Stomach smooth muscle (tissue), 2 donors: Measurements from ENCODE around the gene RAPGEF1.
A peak's percentile ranks its signal among the peaks of the same experiment; 100 is the strongest.

ENCODE experiments used
- H3K27ac ChIP-seq: one replicate; pipeline ENCODE4 v1.7.0; 2013; ENCODE audit warnings: mild to moderate bottlenecking, low read length, inconsistent platforms
- H3K27me3 ChIP-seq, 2 donors: one replicate each; pipeline ENCODE4 v1.7.0; 2013; ENCODE audit warnings: low read length in 2 of 2; ENCODE audit not compliant: insufficient read depth in 2 of 2, control insufficient read depth in 1 of 2
- H3K36me3 ChIP-seq, 2 donors: one replicate each; pipeline ENCODE4 v1.7.0; 2013; ENCODE audit warnings: low read length in 2 of 2; ENCODE audit not compliant: control insufficient read depth in 2 of 2, insufficient read depth in 2 of 2
- H3K4me1 ChIP-seq: one replicate; pipeline ENCODE4 v1.7.0; 2013; ENCODE audit warnings: low read length; ENCODE audit not compliant: control insufficient read depth, insufficient read depth
- H3K4me3 ChIP-seq, 2 donors: one replicate each; pipeline ENCODE4 v1.7.0; 2013; ENCODE audit warnings: low read length in 2 of 2
- H3K9ac ChIP-seq, 2 donors: one replicate each; pipeline ENCODE4 v1.7.0; 2013; ENCODE audit warnings: low read length in 2 of 2, mild to moderate bottlenecking in 1 of 2
- H3K9me3 ChIP-seq, 2 donors: one replicate each; pipeline ENCODE4 v1.7.0; 2013; ENCODE audit warnings: low read length in 2 of 2; ENCODE audit not compliant: control insufficient read depth in 2 of 2
- donor health status: healthy.
- donor health status: Pancreatic carcinoma.

The RAPGEF1 gene

GRCh38 chr9:131739959-131740648, at the start of gene RAPGEF1:
Gene RAPGEF1 (minus strand): TSS chr9:131740076. CDS start chr9:131739830, 246 bp downstream.
- H3K4me3 ChIP-seq, result peak within 1 kb of the TSS; percentile 73 to 82
- H3K9me3 ChIP-seq, result no peaks in the 10 kb centered on the region
- no peak within 1 kb of the TSS for H3K27ac ChIP-seq
- H3K9ac ChIP-seq, result peak within 1 kb of the TSS; percentile 59 to 78
- H3K4me1 ChIP-seq, result peaks cover 23% of the 10 kb centered on the region
- no peaks in the 10 kb centered on the region for H3K36me3 ChIP-seq
- no peaks in the 10 kb centered on the region for H3K27me3 ChIP-seq

- Histone ChIP-seq H3K27me3 (peaks cover 14 to 47% of the 10 kb centered on the region in 2 donors), H3K27ac (no peak overlapping the region)
Observed at GRCh38 chr9:131788851-131789250, 49.0 kb upstream of the RAPGEF1 start.

GRCh38 chr9:131787838-131788237, 48.0 kb upstream of the RAPGEF1 start:
- Histone ChIP-seq H3K27ac (no peak overlapping the region), H3K4me1 (no peaks in the 10 kb centered on the region), H3K9me3 (peaks cover 0 to 7% of the 10 kb centered on the region in 2 donors), H3K27me3 (peaks cover 14 to 46% of the 10 kb centered on the region in 2 donors), H3K4me3 (no peak overlapping the region), H3K36me3 (no peaks in the 10 kb centered on the region), H3K9ac (no peak overlapping the region)

More at GRCh38 chr9:131788851-131789250, 49.0 kb upstream of the RAPGEF1 start:
- no peaks in the 10 kb centered on the region for H3K36me3 ChIP-seq
- H3K4me3 ChIP-seq, result no peak overlapping the region
- H3K9me3 ChIP-seq, result peaks cover 0 to 4% of the 10 kb centered on the region in 2 donors
- H3K4me1 ChIP-seq, result no peaks in the 10 kb centered on the region
- H3K9ac ChIP-seq, result no peak overlapping the region

- peaks cover 0 to 7% of the 10 kb centered on the region in 2 donors for H3K9me3 ChIP-seq
- no peak overlapping the region for H3K9ac ChIP-seq
- H3K27me3 ChIP-seq, result peaks cover 14 to 39% of the 10 kb centered on the region in 2 donors
- H3K4me3 ChIP-seq, result no peak overlapping the region
- no peak overlapping the region for H3K27ac ChIP-seq
- H3K36me3 ChIP-seq, result no peaks in the 10 kb centered on the region
- H3K4me1 ChIP-seq, result no peaks in the 10 kb centered on the region
Observed at GRCh38 chr9:131784748-131785501, 45.0 kb upstream of the RAPGEF1 start.

- no peaks in the 10 kb centered on the region for H3K36me3 ChIP-seq
- no peaks in the 10 kb centered on the region for H3K4me1 ChIP-seq
- H3K27me3 ChIP-seq, result peaks cover 4 to 15% of the 10 kb centered on the region in 2 donors
- no peak overlapping the region for H3K27ac ChIP-seq
- H3K4me3 ChIP-seq, result no peak overlapping the region
- peaks cover 0 to 3% of the 10 kb centered on the region in 2 donors for H3K9me3 ChIP-seq
- H3K9ac ChIP-seq, result no peak overlapping the region
Observed at GRCh38 chr9:131781069-131781468, 41.2 kb upstream of the RAPGEF1 start.

GRCh38 chr9:131776473-131776872, 36.6 kb upstream of the RAPGEF1 start:
- Histone ChIP-seq H3K36me3 (no peaks in the 10 kb centered on the region), H3K27ac (no peak overlapping the region), H3K4me1 (no peaks in the 10 kb centered on the region)

GRCh38 chr9:131776036-131776435, 36.2 kb upstream of the RAPGEF1 start:
- peaks cover 0 to 8% of the 10 kb centered on the region in 2 donors for H3K27me3 ChIP-seq
- no peaks in the 10 kb centered on the region for H3K4me1 ChIP-seq
- H3K27ac ChIP-seq, result no peak overlapping the region
- no peaks in the 10 kb centered on the region for H3K36me3 ChIP-seq
- no peak overlapping the region for H3K9ac ChIP-seq
- no peak overlapping the region for H3K4me3 ChIP-seq
- no peaks in the 10 kb centered on the region for H3K9me3 ChIP-seq

More at GRCh38 chr9:131776473-131776872, 36.6 kb upstream of the RAPGEF1 start:
- no peak overlapping the region for H3K9ac ChIP-seq
- H3K4me3 ChIP-seq, result no peak overlapping the region
- H3K27me3 ChIP-seq, result peaks cover 0 to 6% of the 10 kb centered on the region in 2 donors
- H3K9me3 ChIP-seq, result no peaks in the 10 kb centered on the region

GRCh38 chr9:131774636-131775035, 34.8 kb upstream of the RAPGEF1 start:
- Histone ChIP-seq H3K27me3 (peaks cover 2 to 15% of the 10 kb centered on the region in 2 donors), H3K4me1 (no peaks in the 10 kb centered on the region)

GRCh38 chr9:131773911-131774379, 34.1 kb upstream of the RAPGEF1 start:
- no peaks in the 10 kb centered on the region for H3K9me3 ChIP-seq
- H3K27ac ChIP-seq, result no peak overlapping the region
- H3K27me3 ChIP-seq, result peaks cover 2 to 15% of the 10 kb centered on the region in 2 donors
- H3K4me1 ChIP-seq, result no peaks in the 10 kb centered on the region
- no peak overlapping the region for H3K4me3 ChIP-seq
- H3K9ac ChIP-seq, result no peak overlapping the region
- no peaks in the 10 kb centered on the region for H3K36me3 ChIP-seq

More at GRCh38 chr9:131774636-131775035, 34.8 kb upstream of the RAPGEF1 start:
- H3K9me3 ChIP-seq, result no peaks in the 10 kb centered on the region
- no peaks in the 10 kb centered on the region for H3K36me3 ChIP-seq
- H3K9ac ChIP-seq, result no peak overlapping the region
- H3K27ac ChIP-seq, result no peak overlapping the region
- H3K4me3 ChIP-seq, result no peak overlapping the region

GRCh38 chr9:131772940-131773339, 33.1 kb upstream of the RAPGEF1 start:
- Histone ChIP-seq H3K9me3 (no peaks in the 10 kb centered on the region), H3K4me3 (no peak overlapping the region), H3K27ac (no peak overlapping the region), H3K9ac (no peak overlapping the region), H3K27me3 (peaks cover 2 to 15% of the 10 kb centered on the region in 2 donors), H3K4me1 (no peaks in the 10 kb centered on the region), H3K36me3 (no peaks in the 10 kb centered on the region)
